Cerebellar nuclear complex (tissue), 1 donor: ENCODE results near the gene ARHGAP10.
"Not testable (repeated sequence)": the region's sequence is repeated elsewhere in the genome, so short reads cannot be mapped to it uniquely, and the experiment has no call there.

Experiments
- DNase-seq, 2 experiments: peaks; one replicate each; lab custom pipeline; 2025; lab: John Stamatoyannopoulos, UW

The ARHGAP10 gene

DNA sequence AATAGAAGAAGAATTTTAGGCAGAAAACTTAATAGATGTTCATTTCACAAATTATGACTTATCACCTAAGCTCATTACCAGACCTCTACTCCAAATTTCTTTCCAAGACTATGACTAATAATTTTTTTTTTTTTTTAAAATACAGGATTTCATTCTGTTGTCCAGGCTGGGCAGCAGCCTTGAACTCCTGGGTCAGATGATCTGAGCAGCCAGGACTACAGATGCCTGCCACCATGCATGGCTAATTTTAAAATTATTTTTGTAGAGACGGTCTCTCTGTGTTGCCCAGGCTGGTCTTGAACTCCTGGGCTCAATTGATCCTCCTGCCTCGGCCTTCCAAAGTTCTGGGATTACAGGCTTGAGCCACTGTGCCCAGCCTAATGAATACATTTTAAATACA, 119.2 kb downstream of the ARHGAP10 start:
- no peak for DNase-seq

DNA sequence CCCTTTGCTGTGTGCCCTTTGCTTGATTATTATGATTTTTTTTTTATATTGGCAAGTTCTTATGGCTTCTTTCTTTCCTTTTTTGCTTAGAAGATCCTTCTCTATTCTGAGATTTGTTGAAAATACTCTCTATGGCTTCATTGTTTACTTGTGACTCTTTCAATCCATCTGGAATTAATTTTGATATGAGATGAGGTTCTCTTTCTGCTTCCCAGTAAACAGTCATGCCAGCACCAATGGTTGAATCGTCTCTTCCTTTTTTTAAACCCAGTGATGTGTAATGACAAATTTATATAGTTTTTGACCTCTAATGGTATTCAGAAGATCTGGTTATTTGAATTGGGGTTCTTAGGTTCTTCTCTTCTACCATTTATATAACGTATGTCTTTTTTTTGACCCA, 121.8 kb downstream of the ARHGAP10 start:
- no peak for DNase-seq

DNA sequence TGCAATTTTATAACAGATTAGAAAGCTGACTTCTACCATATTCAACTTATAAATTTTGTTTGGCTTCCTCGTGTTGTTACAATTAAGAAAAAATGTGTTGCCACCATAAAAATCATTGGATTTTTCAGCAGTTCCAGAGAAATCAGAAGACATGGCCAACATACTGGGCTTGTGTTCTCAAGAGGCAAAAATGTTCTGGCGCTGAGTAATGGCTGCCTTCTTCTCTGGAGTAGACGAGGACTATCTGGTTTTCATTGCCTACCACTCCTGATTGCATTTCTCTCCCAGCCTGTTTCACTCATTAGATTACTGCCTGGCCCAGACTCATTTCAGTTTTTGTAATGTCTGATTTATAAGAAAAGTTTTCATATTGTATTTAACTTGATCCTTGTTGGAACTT, 122.3 kb downstream of the ARHGAP10 start:
- no peak for DNase-seq

DNA sequence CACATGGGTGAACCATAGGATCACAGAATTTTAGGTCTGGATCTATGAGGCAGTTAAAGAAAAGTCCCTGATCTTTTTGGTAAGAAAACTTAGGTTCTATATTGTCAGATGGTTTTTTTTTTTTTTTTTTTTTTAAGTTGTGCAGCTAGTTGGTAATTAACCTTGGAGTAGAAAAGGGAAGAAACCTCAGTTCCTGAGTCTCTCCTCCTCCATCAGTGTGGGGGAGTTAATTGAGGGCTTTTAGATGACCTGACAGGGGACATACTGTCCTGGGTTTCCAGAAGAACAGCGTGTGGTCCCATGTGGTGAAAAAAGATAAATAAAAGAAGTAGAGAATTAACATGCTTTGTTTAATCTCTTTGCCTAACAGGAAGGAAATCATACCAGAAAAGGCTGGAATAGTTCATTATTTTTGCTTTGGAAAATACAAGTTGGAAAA, 123.7 kb downstream of the ARHGAP10 start:
- DNase-seq = no peak

DNA sequence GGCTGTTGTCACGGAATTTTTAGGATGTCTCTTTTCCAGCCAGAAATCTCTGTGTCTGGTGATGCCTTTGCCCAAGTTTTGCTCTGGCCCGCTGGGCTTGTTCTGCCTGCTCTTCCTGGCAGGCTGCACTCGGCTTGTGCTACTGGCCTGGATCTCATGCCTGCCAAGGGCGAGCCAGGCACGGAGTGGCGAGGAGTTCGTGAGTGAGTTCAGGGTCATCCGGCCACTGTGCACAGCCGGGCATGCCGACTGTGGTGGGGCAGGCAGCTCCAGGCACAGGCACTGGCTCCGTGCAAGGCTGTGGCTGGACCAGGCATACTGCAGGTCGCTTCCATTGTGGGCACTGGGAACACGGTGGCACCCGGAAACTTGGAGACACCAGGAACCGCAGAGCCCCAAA, 129.1 kb downstream of the ARHGAP10 start:
- no peak for DNase-seq

DNA sequence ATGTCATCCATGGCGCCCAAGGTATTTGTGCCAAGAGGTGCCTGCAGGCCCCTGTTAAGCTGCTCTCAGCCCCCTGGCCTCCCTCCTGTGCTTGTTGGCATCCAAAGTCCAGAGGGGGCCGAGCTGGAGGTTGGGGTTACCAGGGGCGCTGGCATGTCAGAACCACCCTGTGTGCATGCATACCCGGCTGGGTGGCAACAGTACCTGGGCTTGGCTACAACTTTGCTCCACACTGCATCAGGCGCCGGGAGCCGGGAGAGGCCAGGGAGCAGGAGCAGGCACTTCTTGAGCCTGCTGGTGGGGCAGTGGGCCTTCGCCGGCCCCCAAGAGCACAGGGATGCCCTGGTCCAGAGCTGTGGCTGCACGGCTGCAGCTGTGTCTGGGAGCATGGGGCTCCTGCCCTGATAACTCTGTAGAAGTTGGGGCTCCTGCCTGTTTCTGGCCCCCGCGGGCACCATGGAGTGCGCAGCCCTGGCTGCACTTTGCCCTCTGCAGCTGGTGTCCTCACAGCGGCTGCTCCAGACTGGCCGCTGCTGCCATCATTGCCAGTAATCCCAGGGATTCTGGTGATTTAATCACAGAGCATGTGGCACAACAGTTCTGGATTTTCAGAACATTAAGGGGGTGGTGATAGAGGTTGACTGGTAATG, 130.3 kb downstream of the ARHGAP10 start:
- DNase-seq = no peak

DNA sequence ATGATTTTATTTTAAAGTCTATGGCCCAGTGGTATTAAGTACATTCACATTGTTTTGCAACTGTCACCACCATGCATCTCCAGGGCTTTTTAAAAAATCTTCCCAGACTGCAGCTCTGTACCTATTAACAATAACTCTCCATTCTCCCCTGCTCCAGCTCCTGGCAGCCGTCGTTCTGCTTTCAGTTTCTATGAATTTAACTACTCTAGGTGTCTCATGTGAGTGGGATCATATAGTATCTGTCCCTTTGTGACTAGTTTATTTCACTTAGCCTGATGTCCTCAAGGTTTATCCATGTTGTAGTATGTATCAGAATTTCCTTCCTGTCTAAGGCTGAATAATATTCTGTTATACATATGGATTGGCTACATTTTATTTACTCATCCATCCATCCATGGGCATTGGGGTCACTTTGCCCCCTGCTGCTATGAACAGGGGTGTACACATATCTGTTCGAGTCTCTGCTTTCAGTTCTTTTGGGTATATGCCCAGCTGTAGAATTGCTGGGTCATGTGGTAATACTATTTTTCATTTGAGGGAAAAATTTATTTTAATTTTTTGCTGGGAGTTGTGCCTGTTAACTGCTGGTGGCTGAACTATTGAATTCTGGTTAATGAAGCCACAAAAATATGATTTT, 131.3 kb downstream of the ARHGAP10 start:
- DNase-seq = no peak

DNA sequence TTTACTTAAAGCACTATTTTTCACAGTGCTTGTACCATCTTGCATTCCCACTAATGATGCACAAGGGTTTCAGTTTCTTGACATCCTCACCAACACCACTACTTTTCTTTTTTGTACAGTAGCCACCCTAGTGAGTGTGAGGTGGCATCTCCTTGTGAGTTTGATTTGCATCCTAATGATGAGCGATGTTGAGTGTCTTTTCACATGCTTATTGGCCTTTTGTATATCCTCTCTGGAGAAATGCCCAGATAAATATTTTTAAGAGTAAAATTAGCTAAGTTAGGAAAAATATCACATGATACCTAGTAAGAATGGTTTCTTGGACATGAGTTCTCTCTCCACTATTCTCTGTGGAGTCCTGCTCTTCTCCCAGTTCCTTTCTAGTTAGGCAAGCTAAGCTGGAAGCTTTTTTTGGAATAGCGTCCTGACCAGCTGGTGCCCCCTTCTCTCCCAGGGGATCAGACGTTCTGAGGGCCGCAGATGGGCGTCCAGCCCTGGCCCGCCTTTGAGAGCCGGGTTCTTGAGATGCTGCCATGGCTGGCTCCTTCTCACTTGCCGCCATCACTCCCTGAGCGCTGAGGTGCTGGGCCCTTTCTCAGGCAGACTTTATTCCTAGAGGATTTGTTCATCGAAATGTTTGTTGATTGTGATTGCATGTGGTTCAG, 132.1 kb downstream of the ARHGAP10 start:
- DNase-seq = no peak

DNA sequence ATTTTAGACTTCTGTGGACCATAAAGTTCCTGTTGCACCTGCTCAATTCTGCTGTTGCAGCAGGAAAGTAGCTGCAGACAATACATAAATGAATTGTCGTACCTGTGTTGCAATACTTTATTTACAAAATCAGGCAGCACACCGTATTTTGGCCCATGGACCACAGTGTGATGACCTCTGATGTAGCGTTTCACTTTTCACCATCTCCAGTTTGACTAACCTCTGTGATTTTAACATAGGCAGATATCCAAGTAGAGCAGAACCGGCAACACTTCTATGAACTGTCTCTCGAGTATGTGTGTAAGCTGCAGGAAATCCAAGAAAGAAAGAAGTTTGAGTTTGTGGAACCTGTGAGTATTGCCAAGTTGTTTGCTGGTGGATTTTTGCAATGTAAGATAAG, 132.7 kb downstream of the ARHGAP10 start:
- DNase-seq = no peak

DNA sequence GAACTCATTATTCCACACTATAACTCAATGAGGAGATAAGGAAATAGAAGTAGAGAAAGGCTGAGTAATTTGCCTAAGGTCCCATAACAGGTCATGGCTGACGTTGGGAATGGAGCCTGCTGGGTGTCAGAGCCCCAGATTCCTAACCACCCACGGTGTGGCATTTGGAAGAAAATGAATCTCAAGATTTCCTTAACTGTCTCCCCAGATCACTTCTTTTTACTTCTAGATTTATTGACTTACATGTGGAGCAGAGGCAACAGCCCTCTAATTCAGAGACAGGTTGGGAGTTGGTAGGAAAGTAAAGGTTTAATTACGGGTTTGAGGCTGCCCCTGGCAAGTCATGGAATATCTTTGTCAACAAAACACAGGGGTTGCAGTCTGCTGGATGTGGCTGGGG, 134.0 kb downstream of the ARHGAP10 start:
- DNase-seq = no peak

DNA sequence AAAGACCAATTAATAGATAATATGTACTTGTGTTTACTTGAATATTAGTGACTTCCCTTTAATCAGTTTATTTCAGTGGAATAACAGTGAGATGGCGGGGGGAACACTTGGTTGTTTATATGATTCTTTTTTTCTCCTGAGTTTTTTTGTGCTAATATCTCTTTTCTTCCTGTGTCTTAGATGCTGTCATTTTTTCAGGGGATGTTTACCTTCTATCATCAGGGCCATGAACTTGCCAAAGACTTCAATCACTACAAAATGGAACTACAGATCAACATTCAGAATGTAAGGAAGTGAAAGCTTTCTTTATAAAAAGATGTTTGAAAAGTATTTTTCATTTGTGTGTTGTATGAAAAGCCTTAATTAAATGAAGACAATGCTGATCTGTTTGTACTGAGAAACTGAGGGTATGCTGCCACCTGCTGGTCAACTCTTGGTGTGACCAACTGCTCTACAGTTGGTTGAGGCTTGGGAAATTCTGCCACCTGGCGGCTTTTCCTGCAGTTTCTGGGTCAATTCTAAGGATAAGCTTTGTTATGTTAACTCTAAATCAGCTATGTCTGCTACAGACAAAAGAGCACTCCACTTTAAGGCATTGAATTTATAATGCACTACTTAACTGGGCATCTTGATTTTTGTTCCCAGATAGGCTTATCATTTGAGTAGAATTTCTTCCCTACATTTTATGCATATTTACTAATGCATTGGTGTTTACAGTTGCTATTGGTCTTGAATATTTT, 134.8 kb downstream of the ARHGAP10 start:
- DNase-seq = peak in 1 of 2 experiments; percentile 66

DNA sequence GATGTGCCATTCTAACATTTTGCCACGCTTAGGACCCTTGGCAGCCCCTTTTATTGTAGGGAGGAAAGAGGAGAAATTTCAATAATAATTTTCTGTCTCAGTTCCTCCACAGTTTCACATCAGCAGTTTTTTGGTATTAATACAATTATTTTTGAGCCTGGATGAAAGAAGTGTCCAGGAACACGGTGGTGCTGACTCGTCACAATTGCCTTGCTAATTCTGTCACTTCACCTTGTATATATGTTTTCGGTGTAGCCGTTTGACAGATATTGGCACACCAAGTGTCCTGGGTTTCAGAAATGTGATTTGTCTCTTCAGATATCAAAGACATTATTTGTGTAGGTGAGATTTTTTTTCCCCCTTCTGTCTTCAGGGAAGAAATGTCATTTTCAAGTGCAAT, 142.2 kb downstream of the ARHGAP10 start:
- no peak for DNase-seq

DNA sequence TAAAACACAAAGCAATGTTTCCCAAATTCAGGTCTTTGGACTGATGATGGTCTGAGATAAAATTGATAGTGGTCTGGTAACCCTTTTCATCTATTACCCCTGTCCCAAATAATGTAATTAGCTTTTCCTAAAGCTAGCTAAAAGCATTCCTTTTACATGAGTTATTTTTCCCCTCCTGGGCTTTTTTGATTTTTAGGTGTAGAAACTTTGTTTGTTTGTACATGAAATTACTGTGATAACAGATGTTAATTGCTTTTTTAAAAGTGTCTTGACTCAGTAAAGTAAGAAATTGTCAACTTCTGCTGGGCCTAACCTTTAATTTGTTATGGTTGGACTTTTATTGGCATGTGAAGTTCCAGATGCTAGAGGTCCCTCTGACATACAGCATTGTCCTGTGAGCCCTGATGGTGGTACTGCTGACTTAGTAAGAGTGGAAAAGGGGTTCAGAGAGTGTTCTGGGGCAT, 145.5 kb downstream of the ARHGAP10 start:
- no peak for DNase-seq

DNA sequence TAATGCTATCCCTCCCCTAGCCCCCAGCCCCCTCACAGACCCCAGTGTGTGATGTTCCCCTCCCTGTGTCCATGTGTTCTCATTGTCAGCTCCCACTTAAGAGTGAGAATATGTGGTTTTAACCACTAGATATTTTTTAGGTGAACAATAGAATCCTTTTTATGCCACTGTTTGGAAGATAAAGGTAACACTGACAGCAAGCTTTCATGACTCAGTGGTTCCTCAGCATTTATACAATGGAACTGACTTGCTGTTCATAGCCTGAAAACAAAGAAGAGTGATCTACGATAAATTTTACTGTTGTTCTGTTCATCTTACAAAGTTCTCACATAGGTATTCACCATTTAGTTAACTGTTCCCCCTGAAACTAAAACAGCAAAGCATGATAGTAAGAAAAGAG, 147.8 kb downstream of the ARHGAP10 start:
- DNase-seq = no peak

DNA sequence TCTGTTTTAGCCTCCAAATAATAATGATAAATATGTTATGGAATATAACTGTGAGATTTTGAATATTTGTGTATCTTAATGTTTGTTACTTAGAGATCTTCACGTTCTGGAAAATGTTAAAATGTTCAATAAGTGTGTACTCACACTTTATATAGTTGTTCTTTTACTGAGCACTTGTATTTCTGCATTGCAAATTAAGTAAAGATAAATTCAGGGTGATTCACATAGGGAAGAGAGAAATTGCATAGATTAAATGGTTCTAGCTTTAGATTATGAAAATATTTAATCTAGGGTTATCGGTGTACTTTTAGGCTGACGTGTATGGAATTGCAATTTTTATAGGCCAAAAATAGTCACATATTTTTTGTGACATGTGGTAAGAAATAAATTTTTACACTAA, 148.6 kb downstream of the ARHGAP10 start:
- DNase-seq = no peak

DNA sequence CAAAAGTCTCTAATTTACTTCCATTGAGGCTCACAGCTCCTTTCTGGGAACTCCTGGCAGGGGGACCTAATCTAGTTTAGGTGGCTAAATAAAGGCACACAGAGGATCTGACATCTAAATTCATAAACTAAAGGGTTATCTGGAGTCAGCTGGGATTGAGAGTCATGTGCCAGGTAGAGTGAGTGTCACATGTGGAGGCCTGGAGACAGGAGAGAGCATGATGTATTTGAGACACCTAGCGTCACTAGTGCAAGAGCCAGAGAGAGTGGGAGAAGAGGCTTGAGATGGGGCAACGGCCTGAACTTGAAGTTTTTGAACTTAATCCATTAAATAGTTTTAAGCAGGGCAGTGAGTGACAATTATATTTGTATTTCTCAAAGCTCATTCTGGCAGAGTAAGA, 152.6 kb downstream of the ARHGAP10 start:
- no peak for DNase-seq

DNA sequence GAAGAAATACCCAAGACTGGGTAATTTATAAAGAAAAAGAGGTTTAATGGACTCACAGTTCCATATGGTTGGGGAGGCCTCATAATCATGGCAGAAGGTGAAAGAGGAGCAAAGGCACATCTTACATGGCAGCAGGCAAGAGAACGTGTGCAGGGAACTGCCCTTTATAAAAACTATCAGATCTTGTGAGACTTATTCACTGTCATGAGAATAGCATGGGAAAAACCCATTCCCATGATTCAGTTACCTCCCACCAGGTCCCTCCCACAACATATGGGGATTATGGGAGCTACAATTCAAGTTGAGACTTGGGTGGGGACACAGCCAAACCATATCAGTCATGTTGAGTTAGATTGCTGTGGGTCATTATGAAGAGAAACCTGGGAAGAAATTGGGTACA, 153.3 kb downstream of the ARHGAP10 start:
- not testable (repeated sequence) for DNase-seq

DNA sequence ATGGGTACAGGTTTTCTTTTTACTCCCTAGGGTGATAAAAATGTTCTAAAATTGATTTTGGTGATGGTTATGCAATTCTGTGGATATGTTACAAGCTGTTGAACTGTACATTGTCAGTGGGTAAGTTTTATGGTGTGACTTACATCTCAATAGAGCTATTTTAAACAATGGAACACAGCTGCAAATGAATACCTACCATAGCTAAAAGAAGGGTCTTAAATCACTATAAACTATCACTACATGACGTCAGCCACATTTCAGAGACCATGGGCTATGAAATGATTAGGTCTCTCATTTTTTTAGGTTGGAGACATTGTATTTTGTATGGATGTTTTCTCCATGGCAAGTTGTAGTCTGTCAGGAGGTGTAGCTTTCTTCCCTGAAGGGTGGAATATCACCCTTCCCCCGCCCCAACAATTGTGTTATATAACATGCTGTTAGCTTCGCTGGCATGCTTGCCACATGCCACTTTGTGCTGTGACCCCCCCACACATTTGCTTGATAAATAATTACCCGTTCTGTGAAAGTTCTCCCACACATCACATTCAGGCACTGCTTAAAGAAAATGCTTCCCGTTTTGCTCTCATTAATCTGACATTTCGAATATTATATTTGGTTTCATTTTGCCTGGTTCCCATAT, 159.7 kb downstream of the ARHGAP10 start:
- no peak for DNase-seq

DNA sequence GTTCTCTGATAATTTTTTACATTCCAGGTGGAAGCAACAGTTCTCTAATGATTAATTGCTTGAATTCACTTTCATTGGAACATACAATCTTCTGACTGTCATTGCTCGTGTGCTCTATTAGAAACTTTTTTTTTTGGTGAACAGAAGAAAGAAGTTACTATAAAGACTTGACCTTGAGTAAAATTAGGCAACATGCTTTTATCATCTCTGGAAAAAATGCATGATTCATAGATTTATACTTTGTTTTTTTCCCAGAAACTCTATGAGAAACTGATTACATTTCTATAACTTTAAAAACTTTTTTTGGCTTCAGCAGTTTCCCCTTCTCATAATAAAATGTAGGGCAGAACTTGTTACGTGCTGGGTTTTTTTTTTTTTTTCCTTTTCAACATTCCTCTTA, 167.6 kb downstream of the ARHGAP10 start:
- no peak for DNase-seq

DNA sequence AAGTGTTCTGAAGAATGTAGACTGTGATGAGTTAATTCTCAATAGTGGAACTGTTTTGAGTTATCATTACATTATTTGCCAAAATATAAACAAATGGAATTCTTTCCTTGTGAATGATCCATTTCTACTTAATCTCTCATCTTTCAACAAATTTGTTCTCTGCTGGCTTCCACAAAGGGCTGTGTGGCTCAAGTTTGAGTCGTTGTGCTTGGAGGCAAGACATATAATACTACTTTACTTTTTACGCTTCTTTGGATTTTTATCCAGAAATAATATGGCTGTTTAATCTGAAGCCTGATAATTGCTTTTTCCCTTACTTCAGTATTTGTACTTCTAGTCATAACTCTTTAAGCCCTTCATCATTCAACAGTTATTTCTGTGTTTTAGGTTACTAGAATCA, 169.5 kb downstream of the ARHGAP10 start:
- DNase-seq = no peak

DNA sequence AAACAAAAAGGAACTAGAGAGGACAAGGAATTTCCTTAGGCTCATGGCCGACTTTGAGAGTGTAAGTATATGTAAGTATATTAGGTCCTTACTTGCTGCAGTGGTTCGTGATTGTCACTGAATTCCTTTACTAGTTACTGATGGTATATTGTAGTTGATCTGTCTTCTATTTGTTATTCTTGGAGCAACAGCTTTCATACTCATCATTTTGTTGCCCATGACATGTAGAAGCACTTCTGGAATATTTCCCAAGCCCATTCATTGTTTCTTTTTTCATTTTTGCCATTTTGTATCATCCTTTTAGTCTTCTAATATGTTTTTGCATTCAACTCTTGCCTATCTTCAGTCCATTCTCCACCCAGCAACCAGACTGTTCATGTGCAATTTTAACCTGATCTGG, 170.0 kb downstream of the ARHGAP10 start:
- no peak for DNase-seq

DNA sequence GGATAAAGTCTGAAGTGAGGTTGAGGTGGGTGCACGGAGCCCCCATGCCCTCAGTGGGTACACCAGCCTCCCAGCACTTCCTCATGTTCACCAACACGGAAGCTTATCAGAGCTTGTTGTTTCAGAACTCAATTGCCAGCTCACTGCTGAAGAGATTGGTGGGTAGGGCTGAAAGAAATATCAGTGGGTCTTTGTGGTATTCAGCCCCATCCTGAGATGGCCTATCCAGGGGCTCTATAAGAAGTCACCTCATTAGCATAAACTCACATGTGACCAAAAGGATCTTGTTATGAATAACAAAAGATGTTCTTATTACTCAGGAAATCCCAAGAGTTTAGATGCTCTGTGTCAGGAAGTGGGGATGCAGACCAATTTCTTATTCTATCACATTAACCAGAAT, 177.3 kb downstream of the ARHGAP10 start:
- no peak for DNase-seq
